NCI-H774 (cell line): Measurements from ENCODE around the gene FANCC.
"Not testable (repeated sequence)": the region's sequence is repeated elsewhere in the genome, so short reads cannot be mapped to it uniquely, and the experiment has no call there.

Source experiments
- DNase-seq: peaks from one replicate; lab custom pipeline; 2025; lab: John Stamatoyannopoulos, UW

The FANCC gene

GRCh38 chr9:95226921-95227320 is 90.6 kb downstream of the FANCC start:
- DNase-seq = no peak

DNA sequence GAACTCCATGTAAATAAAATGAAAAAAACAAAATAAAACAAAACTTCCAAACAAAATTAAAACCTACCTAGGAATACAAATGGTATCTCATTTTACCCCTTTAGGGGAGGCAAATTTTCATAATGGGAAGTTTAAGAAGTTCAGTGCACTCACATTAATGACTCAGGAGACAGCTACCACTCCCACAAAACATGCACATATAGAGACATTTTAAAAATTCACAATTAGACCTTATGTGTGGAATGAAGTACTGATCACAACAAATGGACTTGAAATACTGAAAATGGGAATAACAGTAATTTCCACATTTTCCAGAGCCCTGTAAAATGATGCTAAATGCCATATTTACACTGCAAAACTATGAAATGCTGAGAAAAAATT is 91.8 kb downstream of the FANCC start:
- no peak for DNase-seq

- no peak for DNase-seq
These were observed 92.3 kb downstream of the FANCC start for GRCh38 chr9:95225076-95225725.

GRCh38 chr9:95224376-95225019 is 93.0 kb downstream of the FANCC start:
- DNase-seq = no peak

DNA sequence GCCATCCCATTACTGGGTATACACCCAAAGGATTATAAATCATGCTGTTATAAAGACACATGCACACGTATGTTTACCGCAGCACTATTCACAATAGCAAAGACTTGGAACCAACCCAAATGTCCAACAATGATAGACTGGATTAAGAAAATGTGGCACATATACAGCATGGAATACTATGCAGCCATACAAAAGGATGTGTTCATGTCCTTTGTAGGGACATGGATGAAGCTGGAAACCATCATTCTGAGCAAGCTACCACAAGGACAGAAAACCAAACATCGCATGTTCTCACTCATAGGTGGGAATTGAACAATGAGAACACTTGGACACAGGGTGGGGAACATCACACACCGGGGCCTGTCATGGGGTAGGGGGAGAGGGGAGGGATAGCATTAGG is 97.2 kb downstream of the FANCC start:
- not testable (repeated sequence) for DNase-seq

DNA sequence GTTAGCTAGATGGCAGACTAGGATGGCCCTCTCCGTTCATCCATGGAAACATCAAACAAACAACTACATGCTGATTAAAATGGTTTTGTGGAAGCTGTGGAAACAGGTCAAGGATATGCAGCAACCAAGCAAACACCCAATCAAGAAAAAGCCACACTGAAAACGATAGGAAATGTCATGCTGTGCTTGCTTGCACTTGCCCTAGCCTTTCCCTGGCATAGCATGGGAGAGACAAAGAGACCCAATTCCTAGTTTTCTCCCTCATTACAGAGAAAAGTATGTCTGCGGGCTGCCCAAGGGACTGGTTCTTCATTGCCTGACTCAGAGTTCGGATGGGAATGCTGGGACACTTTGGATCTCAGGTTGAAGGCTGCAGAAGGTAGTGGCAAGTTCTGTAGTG is 98.7 kb downstream of the FANCC start:
- no peak for DNase-seq

- no peak for DNase-seq
These were observed 99.6 kb downstream of the FANCC start for GRCh38 chr9:95217936-95218335.

DNA sequence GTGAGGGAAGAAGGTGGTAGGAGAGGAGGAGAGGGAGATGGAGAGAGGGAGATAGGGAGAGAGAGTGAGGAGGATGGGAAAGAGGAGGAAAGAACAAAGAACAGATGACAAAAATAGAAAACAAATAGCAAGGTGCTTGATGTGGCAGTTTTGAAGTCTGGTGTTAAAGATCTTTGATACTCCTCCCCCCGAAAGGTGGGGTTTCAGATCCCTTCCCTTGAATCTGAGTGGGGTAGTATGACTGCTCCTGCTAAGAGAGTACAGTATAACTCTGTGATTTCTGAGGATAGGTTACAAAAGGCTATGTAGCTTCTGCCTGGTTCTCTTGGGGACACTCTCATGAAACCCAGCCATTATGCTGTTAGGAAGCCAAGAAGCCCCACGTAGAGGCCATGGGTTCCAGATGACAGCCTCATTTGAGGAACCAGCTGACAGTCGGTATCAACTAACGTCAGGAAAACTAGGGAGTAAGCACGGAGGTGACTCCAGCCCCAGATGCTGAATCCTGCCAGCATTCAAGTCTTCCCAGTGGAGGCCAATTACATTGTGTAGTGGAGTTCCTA is 102.1 kb downstream of the FANCC start:
- no peak for DNase-seq

GRCh38 chr9:95213117-95213516 is 104.4 kb downstream of the FANCC start:
- no peak for DNase-seq

- no peak for DNase-seq
These were observed 106.5 kb downstream of the FANCC start for GRCh38 chr9:95211028-95211427.

DNA sequence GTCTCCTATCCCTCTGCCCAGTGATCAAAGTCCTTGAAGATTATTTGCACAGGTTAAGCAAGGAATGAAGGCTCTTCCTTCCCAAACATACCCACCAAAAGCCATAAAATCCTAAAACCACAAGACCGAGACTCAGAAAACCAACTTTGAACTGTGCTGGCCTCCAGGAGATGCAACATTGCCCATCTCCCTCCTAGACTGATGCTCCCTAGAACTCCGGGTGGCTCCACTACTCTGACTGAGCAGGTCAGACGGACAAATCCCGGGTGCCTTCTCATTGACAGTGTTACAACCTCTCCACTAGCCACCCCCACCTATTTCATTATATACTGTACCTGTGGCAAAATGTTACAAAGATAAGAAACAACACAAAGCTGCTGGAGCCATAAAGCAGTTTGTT is 110.1 kb downstream of the FANCC start:
- no peak for DNase-seq

GRCh38 chr9:95206143-95206542 is 111.4 kb downstream of the FANCC start:
- no peak for DNase-seq

DNA sequence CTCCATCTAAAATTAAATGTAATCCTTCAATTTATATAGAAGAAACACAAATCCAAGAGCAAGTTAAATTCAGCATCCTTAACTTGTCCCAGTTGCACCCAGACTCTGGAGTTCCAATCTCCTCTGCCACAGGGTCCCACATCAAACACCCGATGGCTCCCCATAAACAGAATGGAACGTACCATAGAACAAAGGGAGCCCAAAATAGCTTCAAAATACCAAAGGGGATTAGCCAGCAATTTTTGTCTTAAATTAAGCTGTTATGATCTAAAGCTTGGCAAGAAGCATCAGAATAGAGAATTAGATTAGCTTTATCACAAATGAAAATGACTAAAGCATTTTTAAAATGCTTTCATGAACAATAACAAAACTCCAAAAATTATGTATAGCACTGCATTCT is 112.8 kb downstream of the FANCC start:
- no peak for DNase-seq

- no peak for DNase-seq
These were observed 113.2 kb downstream of the FANCC start for GRCh38 chr9:95204310-95204709.

- DNase-seq = not testable (repeated sequence)
These were observed 114.5 kb downstream of the FANCC start for GRCh38 chr9:95203019-95203418.

DNA sequence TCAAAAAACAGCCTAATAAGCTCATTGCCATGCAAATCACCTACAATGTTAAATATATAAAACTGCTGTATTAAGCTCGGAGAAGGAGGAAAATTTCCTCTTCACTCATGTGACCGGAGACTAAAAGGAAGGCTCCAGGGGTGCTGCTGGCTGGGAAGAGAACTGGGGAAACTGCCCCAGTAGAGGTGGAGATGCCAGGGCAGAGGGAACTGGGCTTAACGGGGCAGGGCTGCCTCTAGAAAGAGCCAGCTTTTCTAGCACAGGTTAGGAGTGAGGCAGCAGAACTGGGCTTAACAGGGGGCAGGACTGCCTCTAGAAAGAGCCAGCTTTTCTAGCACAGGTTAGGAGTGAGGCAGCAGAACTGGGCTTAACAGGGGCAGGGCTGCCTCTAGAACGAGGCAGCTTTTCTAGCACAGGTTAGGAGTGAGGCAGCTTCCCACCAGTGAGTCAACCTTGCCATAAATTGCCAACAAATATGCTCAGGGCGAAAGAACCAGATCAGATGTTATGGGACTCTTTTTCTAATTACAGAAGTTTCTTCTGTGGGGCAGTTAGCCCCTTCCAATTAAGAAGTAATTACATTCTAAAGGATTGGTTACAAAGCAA is 115.3 kb downstream of the FANCC start:
- DNase-seq = no peak

- no peak for DNase-seq
These were observed 116.3 kb downstream of the FANCC start for GRCh38 chr9:95201206-95201605.

DNA sequence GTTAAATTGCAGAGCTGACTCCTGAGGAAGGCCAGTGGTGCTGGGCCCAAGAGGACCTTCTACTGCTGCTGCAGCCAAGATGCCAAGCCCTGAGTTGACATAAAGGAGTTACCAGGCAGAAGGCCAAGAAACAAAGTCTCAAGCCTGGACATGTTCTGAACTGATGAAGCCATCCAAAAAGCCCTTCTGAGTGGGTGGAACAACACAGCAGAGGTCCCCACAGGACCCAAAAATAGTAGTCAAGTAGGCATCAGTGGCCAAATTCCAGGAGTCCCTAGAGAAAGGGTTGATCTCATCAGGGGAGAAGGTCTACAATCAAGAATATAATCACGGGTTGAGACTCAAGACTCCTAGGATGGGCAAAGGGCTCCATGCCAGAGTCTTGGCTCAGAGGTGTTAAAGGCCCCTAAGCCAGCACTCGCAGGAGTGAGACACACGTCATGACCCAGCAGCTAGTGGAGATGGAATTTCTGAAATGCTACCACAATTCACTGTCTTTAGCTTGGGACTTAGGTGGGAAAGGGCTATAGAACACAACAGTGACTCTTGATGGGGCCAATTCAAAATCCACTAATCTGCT is 119.7 kb downstream of the FANCC start:
- DNase-seq = no peak

GRCh38 chr9:95193480-95193879 is 124.0 kb downstream of the FANCC start:
- DNase-seq = no peak

GRCh38 chr9:95193067-95193466 is 124.4 kb downstream of the FANCC start:
- no peak for DNase-seq

GRCh38 chr9:95192631-95193030 is 124.9 kb downstream of the FANCC start:
- DNase-seq = no peak

- no peak for DNase-seq
These were observed 127.1 kb downstream of the FANCC start for GRCh38 chr9:95190413-95190812.
